ENCODE results near the gene TBC1D7.

The TBC1D7 gene

DNA sequence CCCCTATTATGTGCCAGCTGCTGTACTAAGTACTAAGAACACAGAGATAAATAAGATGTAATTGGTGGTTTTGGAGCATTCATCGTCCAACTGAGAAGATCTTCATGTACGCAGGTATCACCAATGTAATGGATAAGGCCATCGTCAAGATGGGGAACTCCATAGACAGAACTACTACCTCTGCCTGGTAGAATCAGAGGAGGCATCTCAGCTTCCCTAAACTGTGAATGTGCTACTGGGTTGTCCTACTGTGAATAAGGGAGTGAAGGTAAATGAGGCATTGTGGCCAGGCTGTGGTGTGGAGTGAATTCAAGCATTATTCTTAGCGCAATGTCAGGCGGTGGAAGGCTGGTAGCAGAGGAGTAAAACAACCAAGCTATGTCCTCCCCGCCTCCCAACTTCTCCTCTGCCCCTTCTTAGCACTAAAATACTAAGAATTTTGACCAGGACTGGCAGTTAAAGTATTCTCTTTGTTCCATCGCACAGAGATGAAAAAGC is 68.2 kb downstream of the TBC1D7 start (continued):
- TF ChIP-seq MZF1 (tag by site-specific recombination; IDR thresholded peaks at IDR 0.05; ENCODE audit: borderline replicate concordance): no peak
- TF ChIP-seq ZNF555 (tag by site-specific recombination; conservative IDR thresholded peaks at IDR 0.05): no peak
- no peak for TF ChIP-seq ZNF529 (tag by site-specific recombination; IDR thresholded peaks at IDR 0.05; ENCODE audit: insufficient replicate concordance)

DNA sequence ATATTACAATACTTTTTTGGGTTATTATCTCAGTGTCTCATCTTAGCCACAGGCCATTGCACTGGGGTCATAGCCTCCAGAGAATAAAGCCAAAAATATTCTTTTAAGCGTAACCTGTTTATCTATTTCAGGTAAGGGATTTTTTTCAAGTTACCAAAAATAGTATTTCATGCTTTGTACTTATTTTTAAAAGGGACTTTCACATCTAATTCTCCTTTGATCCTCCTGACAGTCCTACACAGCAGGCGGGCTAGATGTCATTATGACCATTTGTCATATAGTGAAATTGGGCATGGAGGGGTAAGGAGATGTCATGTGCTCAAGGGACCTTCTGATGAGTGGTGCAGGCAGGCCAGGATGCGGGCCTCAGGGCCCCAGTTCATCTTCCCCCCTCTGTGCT is 68.9 kb downstream of the TBC1D7 start:
- no peaks in the 10 kb centered on the region for H3K36me3 ChIP-seq (ENCODE audit: control insufficient read depth in 2 of 2, insufficient read depth in 1 of 2, low read length in 2 of 2)
- no peak overlapping the region for H3K27ac ChIP-seq (ENCODE audit: extremely low read depth, low read depth, low read length)
- H3K4me1 ChIP-seq (ENCODE audit: control insufficient read depth, insufficient read depth, low read length): no peaks in the 10 kb centered on the region
- H3K4me3 ChIP-seq (ENCODE audit: low read depth, low read length): no peak overlapping the region
- CTCF ChIA-PET: interaction anchor here (0.7 kb wide), 2 partner anchors 66 to 348 kb away, joined by 3 read pairs; no protein-coding TSS in a partner anchor
- no peaks in the 10 kb centered on the region for H3K9me3 ChIP-seq (ENCODE audit: control insufficient read depth, insufficient read depth, low read depth, low read length)
- no peak for TF ChIP-seq IKZF3 (tag by site-specific recombination; IDR thresholded peaks at IDR 0.05)
- TF ChIP-seq, protein P1, sequence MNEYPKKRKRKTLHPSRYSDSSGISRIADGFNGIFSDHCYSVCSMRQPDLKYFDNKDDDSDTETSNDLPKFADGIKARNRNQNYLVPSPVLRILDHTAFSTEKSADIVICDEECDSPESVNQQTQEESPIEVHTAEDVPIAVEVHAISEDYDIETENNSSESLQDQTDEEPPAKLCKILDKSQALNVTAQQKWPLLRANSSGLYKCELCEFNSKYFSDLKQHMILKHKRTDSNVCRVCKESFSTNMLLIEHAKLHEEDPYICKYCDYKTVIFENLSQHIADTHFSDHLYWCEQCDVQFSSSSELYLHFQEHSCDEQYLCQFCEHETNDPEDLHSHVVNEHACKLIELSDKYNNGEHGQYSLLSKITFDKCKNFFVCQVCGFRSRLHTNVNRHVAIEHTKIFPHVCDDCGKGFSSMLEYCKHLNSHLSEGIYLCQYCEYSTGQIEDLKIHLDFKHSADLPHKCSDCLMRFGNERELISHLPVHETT (tag by site-specific recombination; IDR thresholded peaks at IDR 0.05): no peak
- TF ChIP-seq ZBTB20 (tag by site-specific recombination; IDR thresholded peaks at IDR 0.05): no peak
- no peak for TF ChIP-seq MEIS1 (CRISPR knock-in tag; IDR thresholded peaks at IDR 0.05; ENCODE audit: borderline replicate concordance)
- TF ChIP-seq, protein P2, sequence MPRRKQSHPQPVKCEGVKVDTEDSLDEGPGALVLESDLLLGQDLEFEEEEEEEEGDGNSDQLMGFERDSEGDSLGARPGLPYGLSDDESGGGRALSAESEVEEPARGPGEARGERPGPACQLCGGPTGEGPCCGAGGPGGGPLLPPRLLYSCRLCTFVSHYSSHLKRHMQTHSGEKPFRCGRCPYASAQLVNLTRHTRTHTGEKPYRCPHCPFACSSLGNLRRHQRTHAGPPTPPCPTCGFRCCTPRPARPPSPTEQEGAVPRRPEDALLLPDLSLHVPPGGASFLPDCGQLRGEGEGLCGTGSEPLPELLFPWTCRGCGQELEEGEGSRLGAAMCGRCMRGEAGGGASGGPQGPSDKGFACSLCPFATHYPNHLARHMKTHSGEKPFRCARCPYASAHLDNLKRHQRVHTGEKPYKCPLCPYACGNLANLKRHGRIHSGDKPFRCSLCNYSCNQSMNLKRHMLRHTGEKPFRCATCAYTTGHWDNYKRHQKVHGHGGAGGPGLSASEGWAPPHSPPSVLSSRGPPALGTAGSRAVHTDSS (tag by site-specific recombination; IDR thresholded peaks at IDR 0.05): no peak
- no peak for TF ChIP-seq ZNF10 (tag by site-specific recombination; IDR thresholded peaks at IDR 0.05)
- POLR2A ChIA-PET: no interaction called here

DNA sequence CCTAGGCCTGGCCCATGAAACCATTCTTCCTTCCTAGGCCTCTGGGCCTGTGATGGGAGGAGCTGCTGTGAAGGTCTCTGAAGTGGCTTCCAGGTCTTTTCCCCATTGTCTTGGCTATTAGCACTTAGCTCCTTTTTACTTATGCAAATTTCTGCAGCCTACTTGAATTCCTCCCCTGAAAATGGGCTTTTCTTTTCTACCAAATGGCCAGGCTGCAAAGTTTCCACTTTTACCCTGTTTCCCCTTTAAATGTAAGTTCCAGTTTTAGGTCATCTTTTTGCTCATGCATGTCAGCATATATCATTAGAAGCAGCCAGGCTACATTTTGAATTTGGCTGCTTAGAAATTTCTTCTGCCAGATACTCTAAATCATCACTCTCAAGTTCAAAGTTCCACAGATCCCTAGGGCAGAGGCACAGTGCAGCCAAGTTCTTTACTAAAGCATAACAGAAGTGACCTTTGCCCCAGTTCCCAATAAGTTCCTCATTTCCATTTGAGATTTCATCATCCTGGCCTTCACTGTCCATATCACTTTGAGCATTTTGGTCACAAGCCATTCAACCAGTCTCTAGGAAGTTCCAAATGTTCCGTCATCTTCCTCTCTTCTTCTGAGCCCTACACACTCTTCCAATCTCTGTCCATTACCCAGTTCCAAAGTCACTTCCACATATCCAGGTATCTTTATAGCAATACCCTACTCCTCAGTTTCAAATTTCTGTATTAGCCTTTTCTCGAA is 71.9 kb downstream of the TBC1D7 start:
- POLR2A ChIA-PET: no interaction called here
- H3K36me3 ChIP-seq (ENCODE audit: control insufficient read depth in 2 of 2, insufficient read depth in 1 of 2, low read length in 2 of 2): no peaks in the 10 kb centered on the region
- CTCF ChIA-PET: no interaction called here
- TF ChIP-seq, protein P3, sequence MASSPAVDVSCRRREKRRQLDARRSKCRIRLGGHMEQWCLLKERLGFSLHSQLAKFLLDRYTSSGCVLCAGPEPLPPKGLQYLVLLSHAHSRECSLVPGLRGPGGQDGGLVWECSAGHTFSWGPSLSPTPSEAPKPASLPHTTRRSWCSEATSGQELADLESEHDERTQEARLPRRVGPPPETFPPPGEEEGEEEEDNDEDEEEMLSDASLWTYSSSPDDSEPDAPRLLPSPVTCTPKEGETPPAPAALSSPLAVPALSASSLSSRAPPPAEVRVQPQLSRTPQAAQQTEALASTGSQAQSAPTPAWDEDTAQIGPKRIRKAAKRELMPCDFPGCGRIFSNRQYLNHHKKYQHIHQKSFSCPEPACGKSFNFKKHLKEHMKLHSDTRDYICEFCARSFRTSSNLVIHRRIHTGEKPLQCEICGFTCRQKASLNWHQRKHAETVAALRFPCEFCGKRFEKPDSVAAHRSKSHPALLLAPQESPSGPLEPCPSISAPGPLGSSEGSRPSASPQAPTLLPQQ (tag by site-specific recombination; IDR thresholded peaks at IDR 0.05): 0 out of 2 replicates have a peak, but pooled peaks have one; percentile 34
- TF ChIP-seq, protein P4, sequence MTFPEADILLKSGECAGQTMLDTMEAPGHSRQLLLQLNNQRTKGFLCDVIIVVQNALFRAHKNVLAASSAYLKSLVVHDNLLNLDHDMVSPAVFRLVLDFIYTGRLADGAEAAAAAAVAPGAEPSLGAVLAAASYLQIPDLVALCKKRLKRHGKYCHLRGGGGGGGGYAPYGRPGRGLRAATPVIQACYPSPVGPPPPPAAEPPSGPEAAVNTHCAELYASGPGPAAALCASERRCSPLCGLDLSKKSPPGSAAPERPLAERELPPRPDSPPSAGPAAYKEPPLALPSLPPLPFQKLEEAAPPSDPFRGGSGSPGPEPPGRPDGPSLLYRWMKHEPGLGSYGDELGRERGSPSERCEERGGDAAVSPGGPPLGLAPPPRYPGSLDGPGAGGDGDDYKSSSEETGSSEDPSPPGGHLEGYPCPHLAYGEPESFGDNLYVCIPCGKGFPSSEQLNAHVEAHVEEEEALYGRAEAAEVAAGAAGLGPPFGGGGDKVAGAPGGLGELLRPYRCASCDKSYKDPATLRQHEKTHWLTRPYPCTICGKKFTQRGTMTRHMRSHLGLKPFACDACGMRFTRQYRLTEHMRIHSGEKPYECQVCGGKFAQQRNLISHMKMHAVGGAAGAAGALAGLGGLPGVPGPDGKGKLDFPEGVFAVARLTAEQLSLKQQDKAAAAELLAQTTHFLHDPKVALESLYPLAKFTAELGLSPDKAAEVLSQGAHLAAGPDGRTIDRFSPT (tag by site-specific recombination; IDR thresholded peaks at IDR 0.05): no peak
- TF ChIP-seq RBAK (tag by site-specific recombination; IDR thresholded peaks at IDR 0.05): no peak
- TF ChIP-seq ZNF423 (tag by site-specific recombination; IDR thresholded peaks at IDR 0.05): no peak
- TF ChIP-seq ZSCAN30 (tag by site-specific recombination; IDR thresholded peaks at IDR 0.05): no peak
- no peak for TF ChIP-seq ZNF24 (tag by site-specific recombination; IDR thresholded peaks at IDR 0.05)
- no peak for TF ChIP-seq ZNF48 (tag by site-specific recombination; IDR thresholded peaks at IDR 0.05)
- TF ChIP-seq, protein P5, sequence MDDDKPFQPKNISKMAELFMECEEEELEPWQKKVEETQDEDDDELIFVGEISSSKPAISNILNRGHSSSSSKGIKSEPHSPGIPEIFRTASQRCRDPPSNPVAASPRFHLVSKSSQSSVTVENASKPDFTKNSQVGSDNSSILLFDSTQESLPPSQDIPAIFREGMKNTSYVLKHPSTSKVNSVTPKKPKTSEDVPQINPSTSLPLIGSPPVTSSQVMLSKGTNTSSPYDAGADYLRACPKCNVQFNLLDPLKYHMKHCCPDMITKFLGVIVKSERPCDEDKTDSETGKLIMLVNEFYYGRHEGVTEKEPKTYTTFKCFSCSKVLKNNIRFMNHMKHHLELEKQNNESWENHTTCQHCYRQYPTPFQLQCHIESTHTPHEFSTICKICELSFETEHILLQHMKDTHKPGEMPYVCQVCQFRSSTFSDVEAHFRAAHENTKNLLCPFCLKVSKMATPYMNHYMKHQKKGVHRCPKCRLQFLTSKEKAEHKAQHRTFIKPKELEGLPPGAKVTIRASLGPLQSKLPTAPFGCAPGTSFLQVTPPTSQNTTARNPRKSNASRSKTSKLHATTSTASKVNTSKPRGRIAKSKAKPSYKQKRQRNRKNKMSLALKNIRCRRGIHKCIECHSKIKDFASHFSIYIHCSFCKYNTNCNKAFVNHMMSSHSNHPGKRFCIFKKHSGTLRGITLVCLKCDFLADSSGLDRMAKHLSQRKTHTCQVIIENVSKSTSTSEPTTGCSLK (tag by site-specific recombination; IDR thresholded peaks at IDR 0.05): no peak
- no peak for TF ChIP-seq ZNF10 (tag by site-specific recombination; IDR thresholded peaks at IDR 0.05)
- TF ChIP-seq ZNF521 (tag by site-specific recombination; IDR thresholded peaks at IDR 0.05): no peak
- TF ChIP-seq ZNF585B (tag by site-specific recombination; IDR thresholded peaks at IDR 0.05): peak; percentile 81
- no peak for TF ChIP-seq ZNF391 (tag by site-specific recombination; IDR thresholded peaks at IDR 0.05; ENCODE audit: borderline replicate concordance, low read depth)
- no peak overlapping the region for H3K4me3 ChIP-seq (ENCODE audit: low read depth, low read length)
- no peak overlapping the region for H3K27ac ChIP-seq (ENCODE audit: extremely low read depth, low read depth, low read length)
- H3K4me1 ChIP-seq (ENCODE audit: control insufficient read depth, insufficient read depth, low read length): no peaks in the 10 kb centered on the region
- H3K9me3 ChIP-seq (ENCODE audit: control insufficient read depth, insufficient read depth, low read depth, low read length): no peaks in the 10 kb centered on the region

All from HEK293 (cell line).